ENCODE measurements around the gene PLCH2. TPM values are rescaled to one million over a fixed set of nuclear protein-coding genes. Genes with fewer than 3 reads are reported as not detected.

PLCH2 gene
- total and polyA plus RNA-seq, 4 donors = 0.33 to 1.3 (median 1.0) TPM; not detected in 1

DNA sequence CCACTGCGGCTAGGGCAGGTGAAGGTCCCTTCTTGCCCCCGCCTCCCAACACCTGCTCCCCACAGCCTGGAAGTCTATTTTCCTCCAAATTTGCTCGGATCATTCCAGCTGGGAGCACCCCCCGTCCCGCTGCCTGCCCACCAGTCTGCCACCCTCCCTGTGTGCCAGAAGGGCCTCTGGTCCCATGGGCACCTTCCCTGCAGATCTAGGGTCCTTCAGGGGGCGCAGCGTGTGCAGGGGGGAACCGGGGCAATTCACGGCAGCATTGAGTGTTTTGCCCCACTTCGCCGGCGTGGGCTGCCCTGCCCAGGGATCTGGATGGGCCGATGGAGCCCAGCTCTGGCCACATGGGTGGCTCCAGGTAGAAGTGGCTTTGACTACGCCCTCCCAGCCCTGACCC lies 37.4 kb upstream of the PLCH2 start:
- H3K4me3 ChIP-seq (ENCODE audit: low read depth in 1 of 3, low read length in 3 of 3) = no peak overlapping the region
- no peak for TF ChIP-seq RXRA (IDR thresholded peaks at IDR 0.05)
- TF ChIP-seq, protein P1, sequence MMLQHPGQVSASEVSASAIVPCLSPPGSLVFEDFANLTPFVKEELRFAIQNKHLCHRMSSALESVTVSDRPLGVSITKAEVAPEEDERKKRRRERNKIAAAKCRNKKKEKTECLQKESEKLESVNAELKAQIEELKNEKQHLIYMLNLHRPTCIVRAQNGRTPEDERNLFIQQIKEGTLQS (IDR thresholded peaks at IDR 0.05) = no peak
- TF ChIP-seq YY1 (IDR thresholded peaks at IDR 0.05) = no peak
- no peak for TF ChIP-seq JUND (IDR thresholded peaks at IDR 0.05)
- no peak for TF ChIP-seq RAD21 (IDR thresholded peaks at IDR 0.05)
- no peak for TF ChIP-seq HNF4G (IDR thresholded peaks at IDR 0.05)
- no peak for TF ChIP-seq NR2F2 (IDR thresholded peaks at IDR 0.05)
- TF ChIP-seq, protein P2, sequence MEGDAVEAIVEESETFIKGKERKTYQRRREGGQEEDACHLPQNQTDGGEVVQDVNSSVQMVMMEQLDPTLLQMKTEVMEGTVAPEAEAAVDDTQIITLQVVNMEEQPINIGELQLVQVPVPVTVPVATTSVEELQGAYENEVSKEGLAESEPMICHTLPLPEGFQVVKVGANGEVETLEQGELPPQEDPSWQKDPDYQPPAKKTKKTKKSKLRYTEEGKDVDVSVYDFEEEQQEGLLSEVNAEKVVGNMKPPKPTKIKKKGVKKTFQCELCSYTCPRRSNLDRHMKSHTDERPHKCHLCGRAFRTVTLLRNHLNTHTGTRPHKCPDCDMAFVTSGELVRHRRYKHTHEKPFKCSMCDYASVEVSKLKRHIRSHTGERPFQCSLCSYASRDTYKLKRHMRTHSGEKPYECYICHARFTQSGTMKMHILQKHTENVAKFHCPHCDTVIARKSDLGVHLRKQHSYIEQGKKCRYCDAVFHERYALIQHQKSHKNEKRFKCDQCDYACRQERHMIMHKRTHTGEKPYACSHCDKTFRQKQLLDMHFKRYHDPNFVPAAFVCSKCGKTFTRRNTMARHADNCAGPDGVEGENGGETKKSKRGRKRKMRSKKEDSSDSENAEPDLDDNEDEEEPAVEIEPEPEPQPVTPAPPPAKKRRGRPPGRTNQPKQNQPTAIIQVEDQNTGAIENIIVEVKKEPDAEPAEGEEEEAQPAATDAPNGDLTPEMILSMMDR (IDR thresholded peaks at IDR 0.05; ENCODE audit: low read depth, low read length, missing input control) = no peak
- no peak for TF ChIP-seq SP1 (IDR thresholded peaks at IDR 0.05)
- TF ChIP-seq HNF4A (conservative IDR thresholded peaks at IDR 0.05) = no peak
- no peak for TF ChIP-seq TAF1 (conservative IDR thresholded peaks at IDR 0.05)
- TF ChIP-seq, protein P3, sequence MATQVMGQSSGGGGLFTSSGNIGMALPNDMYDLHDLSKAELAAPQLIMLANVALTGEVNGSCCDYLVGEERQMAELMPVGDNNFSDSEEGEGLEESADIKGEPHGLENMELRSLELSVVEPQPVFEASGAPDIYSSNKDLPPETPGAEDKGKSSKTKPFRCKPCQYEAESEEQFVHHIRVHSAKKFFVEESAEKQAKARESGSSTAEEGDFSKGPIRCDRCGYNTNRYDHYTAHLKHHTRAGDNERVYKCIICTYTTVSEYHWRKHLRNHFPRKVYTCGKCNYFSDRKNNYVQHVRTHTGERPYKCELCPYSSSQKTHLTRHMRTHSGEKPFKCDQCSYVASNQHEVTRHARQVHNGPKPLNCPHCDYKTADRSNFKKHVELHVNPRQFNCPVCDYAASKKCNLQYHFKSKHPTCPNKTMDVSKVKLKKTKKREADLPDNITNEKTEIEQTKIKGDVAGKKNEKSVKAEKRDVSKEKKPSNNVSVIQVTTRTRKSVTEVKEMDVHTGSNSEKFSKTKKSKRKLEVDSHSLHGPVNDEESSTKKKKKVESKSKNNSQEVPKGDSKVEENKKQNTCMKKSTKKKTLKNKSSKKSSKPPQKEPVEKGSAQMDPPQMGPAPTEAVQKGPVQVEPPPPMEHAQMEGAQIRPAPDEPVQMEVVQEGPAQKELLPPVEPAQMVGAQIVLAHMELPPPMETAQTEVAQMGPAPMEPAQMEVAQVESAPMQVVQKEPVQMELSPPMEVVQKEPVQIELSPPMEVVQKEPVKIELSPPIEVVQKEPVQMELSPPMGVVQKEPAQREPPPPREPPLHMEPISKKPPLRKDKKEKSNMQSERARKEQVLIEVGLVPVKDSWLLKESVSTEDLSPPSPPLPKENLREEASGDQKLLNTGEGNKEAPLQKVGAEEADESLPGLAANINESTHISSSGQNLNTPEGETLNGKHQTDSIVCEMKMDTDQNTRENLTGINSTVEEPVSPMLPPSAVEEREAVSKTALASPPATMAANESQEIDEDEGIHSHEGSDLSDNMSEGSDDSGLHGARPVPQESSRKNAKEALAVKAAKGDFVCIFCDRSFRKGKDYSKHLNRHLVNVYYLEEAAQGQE (IDR thresholded peaks at IDR 0.05) = no peak
- no peak for TF ChIP-seq GABPA (IDR thresholded peaks at IDR 0.05 in 1 of 2, conservative IDR thresholded peaks at IDR 0.05 in 1 of 2)
- TF ChIP-seq FOXA2 (IDR thresholded peaks at IDR 0.05) = no peak
- TF ChIP-seq, protein P4, sequence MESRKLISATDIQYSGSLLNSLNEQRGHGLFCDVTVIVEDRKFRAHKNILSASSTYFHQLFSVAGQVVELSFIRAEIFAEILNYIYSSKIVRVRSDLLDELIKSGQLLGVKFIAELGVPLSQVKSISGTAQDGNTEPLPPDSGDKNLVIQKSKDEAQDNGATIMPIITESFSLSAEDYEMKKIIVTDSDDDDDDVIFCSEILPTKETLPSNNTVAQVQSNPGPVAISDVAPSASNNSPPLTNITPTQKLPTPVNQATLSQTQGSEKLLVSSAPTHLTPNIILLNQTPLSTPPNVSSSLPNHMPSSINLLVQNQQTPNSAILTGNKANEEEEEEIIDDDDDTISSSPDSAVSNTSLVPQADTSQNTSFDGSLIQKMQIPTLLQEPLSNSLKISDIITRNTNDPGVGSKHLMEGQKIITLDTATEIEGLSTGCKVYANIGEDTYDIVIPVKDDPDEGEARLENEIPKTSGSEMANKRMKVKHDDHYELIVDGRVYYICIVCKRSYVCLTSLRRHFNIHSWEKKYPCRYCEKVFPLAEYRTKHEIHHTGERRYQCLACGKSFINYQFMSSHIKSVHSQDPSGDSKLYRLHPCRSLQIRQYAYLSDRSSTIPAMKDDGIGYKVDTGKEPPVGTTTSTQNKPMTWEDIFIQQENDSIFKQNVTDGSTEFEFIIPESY (IDR thresholded peaks at IDR 0.05) = no peak
- TF ChIP-seq FOXA1 (IDR thresholded peaks at IDR 0.05) = no peak
- TF ChIP-seq, protein P5, sequence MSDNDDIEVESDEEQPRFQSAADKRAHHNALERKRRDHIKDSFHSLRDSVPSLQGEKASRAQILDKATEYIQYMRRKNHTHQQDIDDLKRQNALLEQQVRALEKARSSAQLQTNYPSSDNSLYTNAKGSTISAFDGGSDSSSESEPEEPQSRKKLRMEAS (IDR thresholded peaks at IDR 0.05) = no peak
- TF ChIP-seq EGR1 (IDR thresholded peaks at IDR 0.05; ENCODE audit: low read depth in 2 of 2) = no peak
- H3K27ac ChIP-seq (ENCODE audit: low read depth in 1 of 2, low read length in 2 of 2) = no peak overlapping the region
- no peaks in the 10 kb centered on the region for H3K9me3 ChIP-seq (ENCODE audit: control insufficient read depth in 4 of 4, low read length in 3 of 4)
- WGBS = 87% methylated on average over 14 of the region's 14 CpGs
- H3K9ac ChIP-seq (ENCODE audit: low read depth in 1 of 2, low read length in 2 of 2) = no peak overlapping the region
- H3K36me3 ChIP-seq (ENCODE audit: control insufficient read depth in 4 of 4, insufficient read depth in 3 of 4, low read depth in 1 of 4, low read length in 3 of 4) = no peaks in the 10 kb centered on the region
- H3K4me1 ChIP-seq (ENCODE audit: control insufficient read depth in 4 of 4, insufficient read depth in 4 of 4, low read length in 3 of 4) = peaks cover 0 to 2% (median 0%) of the 10 kb centered on the region in 4 donors
- H3K27me3 ChIP-seq (ENCODE audit: control insufficient read depth in 4 of 4, insufficient read depth in 4 of 4, low read length in 3 of 4) = peaks cover 0 to 4% (median 2%) of the 10 kb centered on the region in 4 donors
- no peak for DNase-seq (ENCODE audit: low spot score)

Data from liver (tissue), 9 donors.